Breast epithelium (tissue), 4 donors: ENCODE results near the gene GPR149. TPM values are rescaled to one million over a fixed set of nuclear protein-coding genes. Genes with fewer than 3 reads are reported as not detected.

Source experiments
- DNase-seq, 2 donors: peaks; one replicate each; pipeline ENCODE4 v3.0.0-alpha.2; 2019; ENCODE audit warnings: low spot score in 2 of 2
- H3K27ac ChIP-seq, 2 donors: fragments of 200-600 bp; sonication (generic) in 1 of 2; one replicate each; pipeline ENCODE4 v1.5.1; 2016 to 2019; ENCODE audit warnings: mild to moderate bottlenecking in 1 of 2
- H3K27me3 ChIP-seq, 2 donors: fragments of 200-600 bp; sonication (generic) in 1 of 2; one replicate each; pipeline versions ENCODE4 v1.5.1 to v1.6.0; 2017 to 2019; ENCODE audit warnings: control low read depth in 1 of 2, mild to moderate bottlenecking in 1 of 2
- H3K36me3 ChIP-seq: fragments of 200-600 bp; one replicate; pipeline ENCODE4 v1.5.1; 2019
- H3K4me1 ChIP-seq, 2 donors: fragments of 200-600 bp; sonication (generic); one replicate each; pipeline ENCODE4 v1.5.1; 2016 to 2019; ENCODE audit warnings: control low read depth in 1 of 2
- H3K4me3 ChIP-seq, 3 donors: fragments of 200-600 bp; sonication (generic); 1 replicate in 2 of 3; 2 replicates in 1 of 3; pipeline ENCODE4 v1.5.1; 2016 to 2019; ENCODE audit warnings: mild to moderate bottlenecking in 3 of 3, moderate library complexity in 2 of 3
- H3K9me3 ChIP-seq, 2 donors: fragments of 200-600 bp; sonication (generic) in 1 of 2; one replicate each; pipeline ENCODE4 v1.5.1; 2016 to 2019; ENCODE audit warnings: control low read depth in 1 of 2
- POLR2A ChIP-seq: fragments of 450-650 bp; IDR thresholded peaks from one replicate; pipeline ENCODE4 v1.6.1; 2016; ENCODE audit warnings: antibody characterized with exemption, mild to moderate bottlenecking, moderate library complexity
- POLR2AphosphoS5 ChIP-seq, 3 donors: sonication (generic); formaldehyde crosslinking; IDR thresholded peaks; one replicate each; pipeline ENCODE4 v1.6.1; 2017; ENCODE audit warnings: antibody characterized with exemption in 3 of 3
- intact Hi-C: fragments of 100-400 bp; cut with DNase I; formaldehyde crosslinking; loops from one replicate; pipeline ENCODE4 v1.15.1; 2023; ENCODE audit warnings: low total_unique reads
- total RNA-seq, 3 donors: library from RNA; depleted of rRNA; stranded (reverse); fragments of >200 nt; gene quantifications; one replicate each; pipeline ENCODE4 v1.1.0, GENCODE V29; 2016
- TF ChIP-seq, protein P1 (sequence below), 3 donors: fragments of 450-650 bp; IDR thresholded peaks; one replicate each; pipeline ENCODE4 v1.5.1; 2016 to 2017; ENCODE audit warnings: antibody characterized with exemption in 3 of 3, mild to moderate bottlenecking in 3 of 3, moderate library complexity in 3 of 3

Gene GPR149
- total RNA-seq, 3 donors from 2014 or later, result not detected

- peaks cover 10% of the 10 kb centered on the region for H3K36me3 ChIP-seq
- no peaks in the 10 kb centered on the region for H3K9me3 ChIP-seq
- DNase-seq, result no peak
- H3K27me3 ChIP-seq, result no peaks in the 10 kb centered on the region
- H3K27ac ChIP-seq, result no peak overlapping the region
- no peak overlapping the region for H3K4me3 ChIP-seq
- TF ChIP-seq POLR2AphosphoS5 (IDR thresholded peaks at IDR 0.05), result no peak
- TF ChIP-seq, protein P1, sequence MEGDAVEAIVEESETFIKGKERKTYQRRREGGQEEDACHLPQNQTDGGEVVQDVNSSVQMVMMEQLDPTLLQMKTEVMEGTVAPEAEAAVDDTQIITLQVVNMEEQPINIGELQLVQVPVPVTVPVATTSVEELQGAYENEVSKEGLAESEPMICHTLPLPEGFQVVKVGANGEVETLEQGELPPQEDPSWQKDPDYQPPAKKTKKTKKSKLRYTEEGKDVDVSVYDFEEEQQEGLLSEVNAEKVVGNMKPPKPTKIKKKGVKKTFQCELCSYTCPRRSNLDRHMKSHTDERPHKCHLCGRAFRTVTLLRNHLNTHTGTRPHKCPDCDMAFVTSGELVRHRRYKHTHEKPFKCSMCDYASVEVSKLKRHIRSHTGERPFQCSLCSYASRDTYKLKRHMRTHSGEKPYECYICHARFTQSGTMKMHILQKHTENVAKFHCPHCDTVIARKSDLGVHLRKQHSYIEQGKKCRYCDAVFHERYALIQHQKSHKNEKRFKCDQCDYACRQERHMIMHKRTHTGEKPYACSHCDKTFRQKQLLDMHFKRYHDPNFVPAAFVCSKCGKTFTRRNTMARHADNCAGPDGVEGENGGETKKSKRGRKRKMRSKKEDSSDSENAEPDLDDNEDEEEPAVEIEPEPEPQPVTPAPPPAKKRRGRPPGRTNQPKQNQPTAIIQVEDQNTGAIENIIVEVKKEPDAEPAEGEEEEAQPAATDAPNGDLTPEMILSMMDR (IDR thresholded peaks at IDR 0.05), result no peak
- no peak for TF ChIP-seq POLR2A
- intact Hi-C loops, result no loop called here
- H3K4me1 ChIP-seq, result no peaks in the 10 kb centered on the region
Observed at GRCh38 chr3:154307363-154307762, 122.6 kb downstream of the GPR149 start.

DNA sequence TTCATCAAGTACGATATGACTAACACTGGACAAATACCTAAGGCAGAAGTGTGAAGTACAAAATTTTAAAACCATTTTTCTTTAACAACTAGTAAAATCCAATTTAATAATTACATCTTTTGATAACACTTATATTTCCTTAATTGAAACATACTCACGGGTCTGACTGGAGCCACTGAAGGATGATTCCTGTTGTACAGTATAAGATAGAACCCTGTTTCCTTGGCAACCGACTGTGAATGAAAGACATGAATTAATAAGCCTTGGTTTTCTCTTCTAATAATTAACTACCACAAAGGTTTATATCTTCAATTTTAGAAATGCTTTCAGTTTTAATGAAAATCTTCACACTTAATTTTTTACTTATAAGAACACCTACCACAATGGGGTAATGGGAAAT lies 125.1 kb downstream of the GPR149 start:
- H3K9me3 ChIP-seq, result no peaks in the 10 kb centered on the region
- no peak overlapping the region for H3K4me3 ChIP-seq
- no peaks in the 10 kb centered on the region for H3K27me3 ChIP-seq
- intact Hi-C loops, result no loop called here
- H3K36me3 ChIP-seq, result peaks cover 10% of the 10 kb centered on the region
- H3K27ac ChIP-seq, result no peak overlapping the region
- no peak for DNase-seq
- no peaks in the 10 kb centered on the region for H3K4me1 ChIP-seq
- no peak for TF ChIP-seq POLR2AphosphoS5 (IDR thresholded peaks at IDR 0.05)
- TF ChIP-seq, protein P1 (IDR thresholded peaks at IDR 0.05), result no peak
- TF ChIP-seq POLR2A, result no peak

GRCh38 chr3:154304116-154304786 lies 125.7 kb downstream of the GPR149 start:
- TF ChIP-seq, protein P1 (IDR thresholded peaks at IDR 0.05), result no peak
- TF ChIP-seq POLR2A (no peak), POLR2AphosphoS5 (IDR thresholded peaks at IDR 0.05) (no peak)
- H3K4me3 ChIP-seq, result no peak overlapping the region
- H3K4me1 ChIP-seq, result no peaks in the 10 kb centered on the region
- H3K27ac ChIP-seq, result no peak overlapping the region
- H3K27me3 ChIP-seq, result no peaks in the 10 kb centered on the region
- no peaks in the 10 kb centered on the region for H3K9me3 ChIP-seq
- intact Hi-C loops, result no loop called here
- peaks cover 10% of the 10 kb centered on the region for H3K36me3 ChIP-seq
- no peak for DNase-seq

GRCh38 chr3:154301561-154301960 lies 128.4 kb downstream of the GPR149 start:
- no peaks in the 10 kb centered on the region for H3K4me1 ChIP-seq
- no peak overlapping the region for H3K4me3 ChIP-seq
- H3K9me3 ChIP-seq, result no peaks in the 10 kb centered on the region
- H3K27me3 ChIP-seq, result no peaks in the 10 kb centered on the region
- no peak overlapping the region for H3K27ac ChIP-seq
- peaks cover 10% of the 10 kb centered on the region for H3K36me3 ChIP-seq
- TF ChIP-seq POLR2A, result no peak
- TF ChIP-seq, protein P1 (IDR thresholded peaks at IDR 0.05), result no peak
- no peak for TF ChIP-seq POLR2AphosphoS5 (IDR thresholded peaks at IDR 0.05)
- DNase-seq, result no peak
- intact Hi-C loops, result no loop called here

- Histone ChIP-seq H3K36me3 (peaks cover 12% of the 10 kb centered on the region), H3K4me3 (no peak overlapping the region), H3K9me3 (no peaks in the 10 kb centered on the region), H3K4me1 (no peaks in the 10 kb centered on the region), H3K27me3 (no peaks in the 10 kb centered on the region), H3K27ac (no peak overlapping the region)
- DNase-seq, result no peak
- TF ChIP-seq POLR2A (no peak), POLR2AphosphoS5 (IDR thresholded peaks at IDR 0.05) (no peak)
- TF ChIP-seq, protein P1 (IDR thresholded peaks at IDR 0.05), result no peak
- intact Hi-C loops, result no loop called here
Observed at GRCh38 chr3:154294016-154294415, 136.0 kb downstream of the GPR149 start.
